HCT116 (cell line): ENCODE measurements around the gene CPT2. TPM values are rescaled to one million over a fixed set of nuclear protein-coding genes. Genes with fewer than 3 reads are reported as not detected.

ENCODE experiments used
- ATAC-seq: fragments of 200-7000 bp; cut with Tn5 transposase; 2 replicates; pipeline ENCODE4 v1.9.1; 2020; ENCODE audit warnings: mild to moderate bottlenecking, moderate library complexity
- BruUV-seq: library from RNA; stranded (reverse); fragments of 400-500 nt; replicated peaks from 2 replicates; lab custom pipeline; 2021; lab: Mats Ljungman, UMichigan
- CTCF ChIA-PET: fragments of 300-600 bp; sonication (Branson Sonifier 250); formaldehyde crosslinking; loops from one replicate; lab custom pipeline; 2021; ENCODE audit warnings: antibody characterized with exemption; lab: Charles Lee
- POLR2A ChIA-PET: fragments of 300-600, 350-600 bp; sonication (Branson Sonifier 250); formaldehyde crosslinking; loops from one replicate; lab custom pipeline; 2021; ENCODE audit warnings: antibody characterized with exemption; lab: Charles Lee
- RAD21 ChIA-PET, 2 experiments: fragments of 300-600 bp; sonication (Branson Sonifier 250); formaldehyde crosslinking; loops; one replicate each; lab custom pipeline; 2023; ENCODE audit warnings: low total read pairs in 2 of 2; ENCODE audit not compliant: uncharacterized antibody in 2 of 2, unreplicated experiment in 2 of 2, low non-redundant PET in 1 of 2; lab: Charles Lee
- DNase-seq: peaks from one replicate; pipeline ENCODE4 v3.0.0-alpha.2; 2010; ENCODE audit warnings: low read depth, low spot score
- H2AFZ ChIP-seq: fragments of 200-600 bp; shearing (Covaris generic), sonication (generic); 2 replicates; pipeline ENCODE4 v1.6.1; 2017; ENCODE audit warnings: low read depth, mixed run types, mixed read lengths, antibody characterized with exemption, low read length; ENCODE audit not compliant: poor library complexity, severe bottlenecking
- H3K27ac ChIP-seq: 2 replicates; pipeline ENCODE4 v1.5.1; 2012; ENCODE audit warnings: low read depth, low read length
- H3K27me3 ChIP-seq: fragments of 200-600 bp; sonication (generic); 2 replicates; pipeline ENCODE4 v1.6.1; 2016; ENCODE audit warnings: mixed run types, low read length, mixed read lengths; ENCODE audit not compliant: insufficient read depth
- H3K36me3 ChIP-seq, 2 experiments: fragments of 200-500 bp in 1 of 2; fragments of 200-600 bp in 1 of 2; sonication (Bioruptor generic) in 1 of 2; sonication (generic) in 1 of 2; 2 replicates each; pipeline versions ENCODE4 v1.5.1 to v1.6.1; 2014 to 2016; ENCODE audit warnings: low read length in 2 of 2, inconsistent platforms in 1 of 2, mixed read lengths in 1 of 2, mixed run types in 1 of 2; ENCODE audit not compliant: insufficient read depth in 2 of 2, control insufficient read depth in 1 of 2
- H3K4me1 ChIP-seq, 2 experiments: fragments of 200-600 bp in 1 of 2; sonication (generic) in 1 of 2; 2 replicates each; pipeline versions ENCODE4 v1.5.1 to v1.6.1; 2012 to 2017; ENCODE audit warnings: low read length in 2 of 2, inconsistent platforms in 1 of 2, mild to moderate bottlenecking in 1 of 2, mixed read lengths in 1 of 2, mixed run types in 1 of 2, moderate library complexity in 1 of 2; ENCODE audit not compliant: insufficient read depth in 2 of 2, control insufficient read depth in 1 of 2
- H3K4me2 ChIP-seq: fragments of 200-600 bp; sonication (generic); 2 replicates; pipeline ENCODE4 v1.6.1; 2017; ENCODE audit warnings: mixed run types, low read length, mixed read lengths
- H3K4me3 ChIP-seq, 2 experiments: fragments of 200-600 bp in 1 of 2; sonication (generic) in 1 of 2; replicated peaks in 1 of 2; 2 replicates each; pipeline ENCODE4 v1.5.1; 2011 to 2016; ENCODE audit warnings: low read length in 2 of 2, control low read depth in 1 of 2, low read depth in 1 of 2, mild to moderate bottlenecking in 1 of 2, mixed read lengths in 1 of 2, mixed run types in 1 of 2
- H3K79me2 ChIP-seq: fragments of 200-600 bp; sonication (generic); 2 replicates; pipeline ENCODE4 v1.6.1; 2017; ENCODE audit warnings: mild to moderate bottlenecking, mixed run types, low read length, moderate library complexity, mixed read lengths; ENCODE audit not compliant: insufficient read depth
- H3K9ac ChIP-seq: fragments of 200-600 bp; sonication (generic); 2 replicates; pipeline ENCODE4 v1.6.1; 2016; ENCODE audit warnings: low read length, mixed read lengths
- H3K9me2 ChIP-seq: fragments of 200-600 bp; sonication (generic), shearing (Covaris generic); 2 replicates; pipeline ENCODE4 v1.6.1; 2017; ENCODE audit warnings: mixed run types, mild to moderate bottlenecking, moderate library complexity; ENCODE audit not compliant: insufficient read depth
- H3K9me3 ChIP-seq, 2 experiments: fragments of 200-500 bp in 1 of 2; fragments of 200-600 bp in 1 of 2; sonication (Bioruptor generic) in 1 of 2; sonication (generic) in 1 of 2; 2 replicates each; pipeline ENCODE4 v1.6.1; 2014 to 2017; ENCODE audit warnings: low read length in 2 of 2, mixed read lengths in 2 of 2, inconsistent platforms in 1 of 2, low read depth in 1 of 2, mild to moderate bottlenecking in 1 of 2, mixed run types in 1 of 2, moderate library complexity in 1 of 2; ENCODE audit not compliant: control insufficient read depth in 1 of 2, insufficient read depth in 1 of 2
- H4K20me1 ChIP-seq: fragments of 200-600 bp; sonication (generic), shearing (Covaris generic); 2 replicates; pipeline ENCODE4 v1.6.1; 2017; ENCODE audit warnings: mixed run types, mild to moderate bottlenecking, moderate library complexity; ENCODE audit not compliant: insufficient read depth
- CBX3 ChIP-seq: IDR thresholded peaks from 2 replicates; pipeline ENCODE4 v1.6.1; 2012; ENCODE audit warnings: low read depth
- ELF1 ChIP-seq: IDR thresholded peaks from 2 replicates; pipeline ENCODE4 v1.6.1; 2012; ENCODE audit warnings: low read depth, borderline replicate concordance
- EZH2 ChIP-seq: fragments of 200-600 bp; sonication (generic); IDR thresholded peaks from 2 replicates; pipeline ENCODE4 v1.6.1; 2017; ENCODE audit warnings: antibody characterized with exemption, mixed run types
- EZH2phosphoT487 ChIP-seq: fragments of 200-600 bp; IDR thresholded peaks from 2 replicates; pipeline ENCODE4 v1.6.1; 2018; ENCODE audit warnings: antibody characterized with exemption, borderline replicate concordance
- POLR2A ChIP-seq: IDR thresholded peaks from 2 replicates; pipeline ENCODE4 v1.7.0; 2011; ENCODE audit warnings: borderline replicate concordance; ENCODE audit not compliant: insufficient read depth, insufficient read length; ENCODE audit errors: extremely low read depth
- RAD21 ChIP-seq: IDR thresholded peaks from 2 replicates; pipeline ENCODE4 v1.6.1; 2012; ENCODE audit warnings: low read depth, mild to moderate bottlenecking
- SP1 ChIP-seq: IDR thresholded peaks from 2 replicates; pipeline ENCODE4 v1.6.1; 2012; ENCODE audit warnings: low read depth
- ZFX ChIP-seq: fragments of 450-650 bp; IDR thresholded peaks from 2 replicates; pipeline ENCODE4 v1.6.1; 2017
- ZNF274 ChIP-seq: fragments of 200-500 bp; sonication (Bioruptor generic); IDR thresholded peaks from 2 replicates; pipeline ENCODE4 v1.6.1; 2014; ENCODE audit warnings: mild to moderate bottlenecking, low read depth, low read length, inconsistent platforms
- intact Hi-C: fragments of 100-400 bp; cut with micrococcal nuclease; formaldehyde crosslinking; loops from 2 replicates; pipeline ENCODE4 v1.10.0; 2022
- total RNA-seq: library from RNA; stranded (reverse); gene quantifications from one replicate; pipeline ENCODE4 v1.2.1, GENCODE V29; 2021; ENCODE audit not compliant: unreplicated experiment
- TF ChIP-seq, protein P1 (sequence below): IDR thresholded peaks from 2 replicates; pipeline ENCODE4 v1.6.1; 2012; ENCODE audit warnings: low read depth

Gene CPT2
- total RNA-seq, 1 experiment from 2014 or later: 18.1 TPM

DNA sequence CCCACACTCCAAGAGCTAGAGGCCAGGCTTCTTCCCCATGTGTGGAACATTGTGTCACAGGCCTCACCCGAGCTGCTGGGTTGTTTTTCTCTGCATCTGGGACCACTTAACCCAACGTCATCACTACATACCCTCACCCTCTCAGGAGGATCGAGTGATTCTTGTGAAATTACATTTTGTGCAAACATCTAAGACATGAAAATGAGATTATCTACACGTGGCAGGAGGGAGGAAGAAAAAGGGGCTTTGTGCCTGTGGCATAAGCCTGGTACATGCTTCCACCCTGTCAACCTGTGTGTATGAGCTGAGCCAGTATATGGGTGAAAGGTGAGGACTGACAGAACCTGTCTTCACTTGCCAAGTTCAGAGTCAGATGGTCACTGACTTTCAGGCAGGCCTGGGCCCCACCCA lies 1.6 kb downstream of the CPT2 start:
- TF ChIP-seq EZH2phosphoT487 (no peak), CBX3 (no peak), SP1 (no peak), ZNF274 (no peak), POLR2A (no peak), EZH2 (no peak), ELF1 (no peak), RAD21 (no peak), ZFX (no peak)
- TF ChIP-seq, protein P1, sequence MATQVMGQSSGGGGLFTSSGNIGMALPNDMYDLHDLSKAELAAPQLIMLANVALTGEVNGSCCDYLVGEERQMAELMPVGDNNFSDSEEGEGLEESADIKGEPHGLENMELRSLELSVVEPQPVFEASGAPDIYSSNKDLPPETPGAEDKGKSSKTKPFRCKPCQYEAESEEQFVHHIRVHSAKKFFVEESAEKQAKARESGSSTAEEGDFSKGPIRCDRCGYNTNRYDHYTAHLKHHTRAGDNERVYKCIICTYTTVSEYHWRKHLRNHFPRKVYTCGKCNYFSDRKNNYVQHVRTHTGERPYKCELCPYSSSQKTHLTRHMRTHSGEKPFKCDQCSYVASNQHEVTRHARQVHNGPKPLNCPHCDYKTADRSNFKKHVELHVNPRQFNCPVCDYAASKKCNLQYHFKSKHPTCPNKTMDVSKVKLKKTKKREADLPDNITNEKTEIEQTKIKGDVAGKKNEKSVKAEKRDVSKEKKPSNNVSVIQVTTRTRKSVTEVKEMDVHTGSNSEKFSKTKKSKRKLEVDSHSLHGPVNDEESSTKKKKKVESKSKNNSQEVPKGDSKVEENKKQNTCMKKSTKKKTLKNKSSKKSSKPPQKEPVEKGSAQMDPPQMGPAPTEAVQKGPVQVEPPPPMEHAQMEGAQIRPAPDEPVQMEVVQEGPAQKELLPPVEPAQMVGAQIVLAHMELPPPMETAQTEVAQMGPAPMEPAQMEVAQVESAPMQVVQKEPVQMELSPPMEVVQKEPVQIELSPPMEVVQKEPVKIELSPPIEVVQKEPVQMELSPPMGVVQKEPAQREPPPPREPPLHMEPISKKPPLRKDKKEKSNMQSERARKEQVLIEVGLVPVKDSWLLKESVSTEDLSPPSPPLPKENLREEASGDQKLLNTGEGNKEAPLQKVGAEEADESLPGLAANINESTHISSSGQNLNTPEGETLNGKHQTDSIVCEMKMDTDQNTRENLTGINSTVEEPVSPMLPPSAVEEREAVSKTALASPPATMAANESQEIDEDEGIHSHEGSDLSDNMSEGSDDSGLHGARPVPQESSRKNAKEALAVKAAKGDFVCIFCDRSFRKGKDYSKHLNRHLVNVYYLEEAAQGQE: no peak
- TF ChIP-seq, all 23 proteins: peak for 0
- Histone ChIP-seq H2AFZ (no peak overlapping the region), H3K4me2 (peak overlapping the region; percentile 93), H3K9me3 (no peaks in the 10 kb centered on the region), H3K36me3 (peaks cover 6 to 11% of the 10 kb centered on the region in 2 experiments; a peak in 3 of 4 replicates), H3K27ac (no peak overlapping the region), H3K4me3 (peak overlapping the region; percentile 66 to 83), H4K20me1 (no peaks in the 10 kb centered on the region), H3K9me2 (no peaks in the 10 kb centered on the region), H3K27me3 (no peaks in the 10 kb centered on the region), H3K79me2 (peaks cover 18% of the 10 kb centered on the region), H3K9ac (peak overlapping the region; percentile 91; the same call in 1 of the 2 replicates), H3K4me1 (peaks cover 10 to 24% of the 10 kb centered on the region in 2 experiments)
- DNase-seq (no peak), ATAC-seq (no peak)
- ChIA-PET CTCF (interaction anchor here (0.5 kb wide), 1 partner anchor 34 kb away, joined by 3 read pairs; no protein-coding TSS in a partner anchor), RAD21 (no interaction called here), POLR2A (no interaction called here)
- intact Hi-C loops: no loop called here
- BruUV-seq: no TSS peak
